Peyer's patch (tissue), 4 donors: ENCODE data around the gene ALPL. TPM values are rescaled to one million over a fixed set of nuclear protein-coding genes. Genes with fewer than 3 reads are reported as not detected.

Experiments used
- DNase-seq, 3 donors: peaks; one replicate each; pipeline ENCODE4 v3.0.0-alpha.2; 2017 to 2019
- H3K27ac ChIP-seq, 4 donors: fragments of 200-600 bp; sonication (generic); one replicate each; pipeline ENCODE4 v1.5.1; 2016 to 2019
- H3K27me3 ChIP-seq, 2 donors: fragments of 200-600 bp; sonication (generic); one replicate each; pipeline ENCODE4 v1.5.1; 2019
- H3K36me3 ChIP-seq, 3 donors: fragments of 200-600 bp; sonication (generic); one replicate each; pipeline ENCODE4 v1.5.1; 2016 to 2019
- H3K4me1 ChIP-seq, 4 donors: fragments of 200-600 bp; sonication (generic); one replicate each; pipeline ENCODE4 v1.5.1; 2016 to 2019
- H3K4me3 ChIP-seq, 4 donors: fragments of 200-600 bp; sonication (generic); 1 replicate in 3 of 4; 2 replicates in 1 of 4; pipeline ENCODE4 v1.5.1; 2016 to 2019; ENCODE audit warnings: mild to moderate bottlenecking in 1 of 4
- H3K9me3 ChIP-seq, 4 donors: fragments of 200-600 bp; sonication (generic); one replicate each; pipeline ENCODE4 v1.5.1; 2016 to 2019; ENCODE audit warnings: mild to moderate bottlenecking in 1 of 4
- POLR2A ChIP-seq, 2 donors: fragments of 450-650 bp; IDR thresholded peaks; one replicate each; pipeline ENCODE4 v1.5.1; 2017; ENCODE audit warnings: antibody characterized with exemption in 2 of 2, mild to moderate bottlenecking in 2 of 2, moderate library complexity in 2 of 2
- total RNA-seq, 4 donors: library from RNA; depleted of rRNA; stranded (reverse); fragments of >200 nt; gene quantifications; one replicate each; pipeline ENCODE4 v1.1.0, GENCODE V29; 2016
- TF ChIP-seq, protein P1 (sequence below), 6 experiments: fragments of 450-650 bp in 4 of 6; fragments of 200-600 bp in 2 of 6; sonication (generic) in 1 of 6; IDR thresholded peaks; one replicate each; pipeline ENCODE4 v1.5.1; 2017 to 2019; ENCODE audit warnings: antibody characterized with exemption in 6 of 6, mild to moderate bottlenecking in 3 of 6, moderate library complexity in 1 of 6

Gene ALPL
- total RNA-seq, 4 donors from 2014 or later: 0.70 to 10.7 (median 2.2) TPM

DNA sequence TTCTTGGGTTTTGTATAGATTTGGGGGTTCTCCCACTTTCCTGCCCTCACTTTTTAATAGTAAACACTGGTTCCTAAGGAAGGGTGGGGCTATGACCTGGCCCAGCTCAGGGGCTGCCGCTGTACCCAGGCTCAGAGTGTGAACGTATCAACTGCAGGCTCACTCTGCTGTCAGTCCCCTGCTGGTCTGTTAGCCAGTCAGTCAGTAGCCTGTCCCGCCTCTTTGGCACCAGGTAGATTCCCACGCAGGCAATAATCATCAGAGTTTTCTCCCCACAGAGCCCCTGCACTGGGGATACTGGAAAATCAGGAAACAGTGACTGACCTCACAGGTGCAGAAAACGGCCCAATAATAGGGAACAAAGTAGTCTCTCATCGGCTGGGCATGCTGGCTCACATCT, 15.0 kb upstream of the ALPL start:
- Histone ChIP-seq H3K27ac (no peak overlapping the region), H3K4me3 (no peak overlapping the region), H3K36me3 (no peaks in the 10 kb centered on the region), H3K27me3 (no peaks in the 10 kb centered on the region), H3K9me3 (no peaks in the 10 kb centered on the region), H3K4me1 (no peaks in the 10 kb centered on the region)
- DNase-seq: no peak
- TF ChIP-seq, protein P1, sequence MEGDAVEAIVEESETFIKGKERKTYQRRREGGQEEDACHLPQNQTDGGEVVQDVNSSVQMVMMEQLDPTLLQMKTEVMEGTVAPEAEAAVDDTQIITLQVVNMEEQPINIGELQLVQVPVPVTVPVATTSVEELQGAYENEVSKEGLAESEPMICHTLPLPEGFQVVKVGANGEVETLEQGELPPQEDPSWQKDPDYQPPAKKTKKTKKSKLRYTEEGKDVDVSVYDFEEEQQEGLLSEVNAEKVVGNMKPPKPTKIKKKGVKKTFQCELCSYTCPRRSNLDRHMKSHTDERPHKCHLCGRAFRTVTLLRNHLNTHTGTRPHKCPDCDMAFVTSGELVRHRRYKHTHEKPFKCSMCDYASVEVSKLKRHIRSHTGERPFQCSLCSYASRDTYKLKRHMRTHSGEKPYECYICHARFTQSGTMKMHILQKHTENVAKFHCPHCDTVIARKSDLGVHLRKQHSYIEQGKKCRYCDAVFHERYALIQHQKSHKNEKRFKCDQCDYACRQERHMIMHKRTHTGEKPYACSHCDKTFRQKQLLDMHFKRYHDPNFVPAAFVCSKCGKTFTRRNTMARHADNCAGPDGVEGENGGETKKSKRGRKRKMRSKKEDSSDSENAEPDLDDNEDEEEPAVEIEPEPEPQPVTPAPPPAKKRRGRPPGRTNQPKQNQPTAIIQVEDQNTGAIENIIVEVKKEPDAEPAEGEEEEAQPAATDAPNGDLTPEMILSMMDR (IDR thresholded peaks at IDR 0.05): no peak
- TF ChIP-seq POLR2A (IDR thresholded peaks at IDR 0.05): no peak

GRCh38 chr1:21495225-21495820, 13.9 kb upstream of the ALPL start:
- no peak for DNase-seq
- no peaks in the 10 kb centered on the region for H3K36me3 ChIP-seq
- no peak for TF ChIP-seq POLR2A (IDR thresholded peaks at IDR 0.05)
- TF ChIP-seq, protein P1 (IDR thresholded peaks at IDR 0.05): no peak
- no peak overlapping the region for H3K27ac ChIP-seq
- no peaks in the 10 kb centered on the region for H3K27me3 ChIP-seq
- H3K9me3 ChIP-seq: no peaks in the 10 kb centered on the region
- no peaks in the 10 kb centered on the region for H3K4me1 ChIP-seq
- H3K4me3 ChIP-seq: no peak overlapping the region

DNA sequence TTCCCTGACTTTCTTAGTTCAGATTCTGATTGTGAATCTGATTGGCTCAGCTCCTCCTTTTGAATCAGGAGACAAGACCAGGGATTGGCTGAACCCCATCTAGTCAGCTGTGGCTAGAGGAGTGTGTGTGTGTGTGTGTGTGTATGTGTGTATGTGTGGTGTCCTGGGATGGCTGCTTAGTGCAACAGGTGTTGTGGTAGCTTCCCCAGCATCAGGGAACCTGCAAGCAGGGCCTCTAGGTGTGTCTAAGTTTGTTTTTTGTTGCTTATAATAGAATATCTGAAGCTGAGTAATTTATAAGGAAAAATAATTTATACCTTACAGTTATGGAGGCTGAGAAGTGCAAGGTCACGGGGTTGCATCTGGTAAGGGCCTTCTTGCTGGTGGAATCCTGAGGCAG, 13.2 kb upstream of the ALPL start:
- H3K4me3 ChIP-seq: no peak overlapping the region
- H3K4me1 ChIP-seq: no peaks in the 10 kb centered on the region
- H3K9me3 ChIP-seq: no peaks in the 10 kb centered on the region
- no peak overlapping the region for H3K27ac ChIP-seq
- no peak for DNase-seq
- no peaks in the 10 kb centered on the region for H3K36me3 ChIP-seq
- H3K27me3 ChIP-seq: no peaks in the 10 kb centered on the region
- TF ChIP-seq POLR2A (IDR thresholded peaks at IDR 0.05): no peak
- TF ChIP-seq, protein P1 (IDR thresholded peaks at IDR 0.05): no peak

GRCh38 chr1:21496886-21497285, 12.3 kb upstream of the ALPL start:
- TF ChIP-seq POLR2A (IDR thresholded peaks at IDR 0.05): no peak
- TF ChIP-seq, protein P1 (IDR thresholded peaks at IDR 0.05): no peak
- Histone ChIP-seq H3K4me1 (no peaks in the 10 kb centered on the region), H3K4me3 (no peak overlapping the region), H3K27ac (no peak overlapping the region), H3K27me3 (no peaks in the 10 kb centered on the region), H3K36me3 (no peaks in the 10 kb centered on the region), H3K9me3 (no peaks in the 10 kb centered on the region)
- DNase-seq: peak in 1 of 3 donors; percentile 25

- H3K27me3 ChIP-seq: no peaks in the 10 kb centered on the region
- H3K9me3 ChIP-seq: no peaks in the 10 kb centered on the region
- no peak overlapping the region for H3K27ac ChIP-seq
- DNase-seq: no peak
- no peaks in the 10 kb centered on the region for H3K4me1 ChIP-seq
- no peak overlapping the region for H3K4me3 ChIP-seq
- no peaks in the 10 kb centered on the region for H3K36me3 ChIP-seq
- TF ChIP-seq, protein P1 (IDR thresholded peaks at IDR 0.05): no peak
- TF ChIP-seq POLR2A (IDR thresholded peaks at IDR 0.05): no peak
Measured at GRCh38 chr1:21497466-21498061, 11.7 kb upstream of the ALPL start.
